CD4-positive, alpha-beta T cell treated with Interleukin-17A for 1 hour (primary cell): Measurements from ENCODE around the gene WFDC2.
"Not testable (repeated sequence)": the region's sequence is repeated elsewhere in the genome, so short reads cannot be mapped to it uniquely, and the experiment has no call there.

ENCODE experiments used
- DNase-seq: peaks from one replicate; pipeline ENCODE4 v3.0.0-alpha.2; 2020

The WFDC2 gene

DNA sequence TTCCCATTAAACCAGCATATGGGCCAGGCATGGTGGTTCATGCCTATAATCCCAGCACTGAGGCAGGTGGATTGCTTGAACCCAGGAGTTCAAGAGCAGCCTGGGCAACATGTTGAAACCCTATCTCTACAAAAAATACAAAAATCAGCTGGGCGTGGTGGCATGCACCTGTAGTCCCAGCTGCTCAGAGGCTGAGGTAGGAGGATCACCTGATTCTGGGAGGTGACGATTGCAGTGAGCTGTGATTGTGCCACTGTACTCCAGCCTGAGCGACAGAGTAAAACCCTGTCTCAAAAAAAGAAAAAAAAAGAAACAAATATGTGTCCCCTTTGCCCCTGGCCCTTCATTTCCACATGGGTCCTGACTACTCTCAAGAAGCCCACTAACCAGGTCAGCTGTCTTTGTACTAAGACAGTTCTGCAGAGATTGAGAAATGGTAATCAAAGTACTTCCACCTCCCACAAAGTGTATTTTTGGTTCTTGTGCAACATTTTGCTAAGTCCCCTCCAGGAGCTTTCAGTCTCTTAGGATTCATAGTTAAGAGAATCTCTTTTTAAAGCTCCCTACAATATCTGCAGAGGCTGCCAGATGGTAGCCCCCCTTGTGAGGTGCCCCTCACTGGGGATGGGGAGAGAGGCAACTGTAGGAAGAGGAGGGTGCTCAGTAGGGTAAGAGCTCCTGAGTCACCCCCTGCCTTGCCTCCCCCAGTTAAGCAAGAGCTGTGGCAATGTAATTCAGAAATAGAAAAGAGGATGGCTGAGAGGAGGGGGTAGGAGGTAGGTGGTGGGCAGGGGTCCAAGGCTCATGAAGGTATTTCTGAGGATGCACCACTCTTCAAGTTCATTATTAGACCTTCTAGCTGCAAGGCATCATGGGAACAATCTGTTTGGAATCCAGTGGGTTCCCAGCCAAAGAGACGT lies 16.5 kb upstream of the WFDC2 start:
- DNase-seq, result no peak

DNA sequence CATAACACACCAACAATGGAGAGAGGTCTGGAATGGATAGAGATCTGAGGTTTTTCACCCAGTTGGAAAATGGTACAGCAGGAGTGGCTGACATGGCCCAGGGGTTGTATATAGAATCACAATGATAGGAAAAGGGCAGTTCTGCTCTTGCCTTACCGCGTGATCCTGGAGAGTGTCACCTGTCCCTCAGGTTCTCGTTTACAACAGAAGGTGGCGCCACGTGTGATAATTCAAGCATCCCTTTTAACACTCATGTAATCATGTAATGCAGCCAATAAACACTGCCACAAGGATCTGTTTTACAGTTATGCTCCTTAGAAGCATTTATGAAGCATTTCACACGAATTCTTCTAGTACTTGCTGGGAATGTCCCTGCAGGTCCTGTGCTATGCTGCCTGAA lies 12.9 kb upstream of the WFDC2 start:
- peak; percentile 24 for DNase-seq

DNA sequence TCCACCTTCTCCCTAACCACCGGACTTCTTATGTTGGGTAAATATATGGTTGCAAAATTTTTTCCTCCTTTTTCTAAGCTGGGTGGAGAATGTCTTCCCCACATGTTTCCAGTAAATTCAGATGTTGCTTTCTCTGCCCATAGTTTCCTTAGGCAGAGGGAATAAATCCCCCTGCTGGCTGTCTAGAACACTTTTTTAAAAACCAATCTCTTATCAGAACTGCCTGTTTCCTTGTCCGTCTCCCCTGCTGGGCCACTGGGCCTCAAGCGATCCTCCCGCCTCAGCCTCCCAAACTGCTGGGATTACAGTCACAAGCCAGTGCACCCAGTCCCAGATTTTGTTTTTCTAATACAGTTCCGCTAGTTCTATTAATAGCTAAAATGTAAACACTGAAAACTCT lies 9.9 kb upstream of the WFDC2 start:
- no peak for DNase-seq

DNA sequence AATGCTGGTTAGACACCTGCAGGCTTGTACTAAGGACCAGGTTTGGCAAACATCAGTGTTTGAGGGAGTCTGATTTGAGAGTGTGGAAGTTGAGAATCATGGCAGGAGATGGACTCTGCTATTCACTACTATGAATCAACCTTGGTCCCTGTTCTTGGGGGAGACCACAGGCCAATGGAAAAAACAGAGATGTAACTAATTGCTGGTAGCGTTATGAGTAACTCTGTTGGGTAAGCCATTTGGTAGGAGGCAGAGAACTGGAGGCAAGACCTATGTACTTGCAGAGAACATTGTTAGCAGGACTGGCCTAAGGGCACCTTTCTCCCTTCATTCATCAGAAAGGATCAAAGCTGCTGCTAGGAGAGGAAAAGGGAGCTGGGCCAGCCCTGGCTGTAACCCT lies 8.3 kb upstream of the WFDC2 start:
- DNase-seq, result no peak

DNA sequence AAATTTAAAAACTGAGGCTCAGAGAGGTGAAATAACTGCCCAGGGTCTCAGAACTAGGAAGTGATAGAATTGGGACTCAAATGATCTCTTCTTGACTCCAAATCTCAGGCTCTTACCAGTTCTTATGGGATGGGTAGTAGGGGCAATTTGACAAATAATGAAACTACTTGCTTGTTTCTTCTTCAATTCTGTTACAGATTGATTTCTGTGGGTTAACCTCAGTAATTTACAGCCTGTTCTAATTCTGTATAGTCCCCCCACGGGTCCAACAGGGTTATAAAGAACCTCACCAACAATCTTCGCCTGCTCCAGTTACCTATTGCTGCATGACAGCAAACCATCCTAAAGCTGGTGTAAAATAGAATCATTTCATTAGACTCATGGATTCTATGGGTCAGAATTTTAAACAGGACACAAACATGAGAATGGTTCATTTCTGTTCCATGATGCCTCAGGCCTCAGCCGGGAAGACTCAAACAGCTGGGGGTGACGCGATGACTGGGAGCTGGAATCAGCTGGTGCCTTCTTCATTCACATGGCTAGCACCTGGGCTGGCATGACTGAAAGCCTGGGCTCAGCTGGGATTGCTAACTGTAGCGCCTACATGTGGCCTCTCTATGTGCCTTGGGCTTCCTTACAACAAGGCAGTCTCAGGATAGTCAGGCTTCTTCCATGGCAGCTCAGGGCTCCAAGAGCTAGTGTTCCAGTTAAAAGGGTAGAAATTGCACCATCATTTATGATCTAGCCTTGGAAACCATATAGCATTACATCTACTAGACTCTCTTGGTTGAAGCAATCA lies 6.6 kb upstream of the WFDC2 start:
- no peak for DNase-seq

DNA sequence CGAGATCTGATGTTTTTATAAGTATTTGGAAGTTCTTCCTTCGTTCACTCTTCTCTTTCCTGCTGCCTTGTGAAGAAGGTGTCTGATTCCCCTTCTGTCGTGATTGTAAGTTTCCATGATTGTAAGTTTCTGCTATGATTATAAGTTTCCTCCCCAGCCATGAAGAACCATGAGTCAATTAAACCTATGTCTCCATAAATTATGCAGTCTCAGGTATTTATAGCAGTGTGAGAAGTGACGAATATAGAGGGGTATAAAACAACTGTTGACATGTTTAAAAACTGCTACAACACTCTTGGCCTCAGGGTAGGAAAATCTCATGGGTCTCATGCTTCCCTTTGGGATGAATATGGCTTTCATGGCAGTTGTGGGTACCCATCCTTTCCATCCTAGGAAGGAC lies 5.8 kb upstream of the WFDC2 start:
- DNase-seq, result no peak

DNA sequence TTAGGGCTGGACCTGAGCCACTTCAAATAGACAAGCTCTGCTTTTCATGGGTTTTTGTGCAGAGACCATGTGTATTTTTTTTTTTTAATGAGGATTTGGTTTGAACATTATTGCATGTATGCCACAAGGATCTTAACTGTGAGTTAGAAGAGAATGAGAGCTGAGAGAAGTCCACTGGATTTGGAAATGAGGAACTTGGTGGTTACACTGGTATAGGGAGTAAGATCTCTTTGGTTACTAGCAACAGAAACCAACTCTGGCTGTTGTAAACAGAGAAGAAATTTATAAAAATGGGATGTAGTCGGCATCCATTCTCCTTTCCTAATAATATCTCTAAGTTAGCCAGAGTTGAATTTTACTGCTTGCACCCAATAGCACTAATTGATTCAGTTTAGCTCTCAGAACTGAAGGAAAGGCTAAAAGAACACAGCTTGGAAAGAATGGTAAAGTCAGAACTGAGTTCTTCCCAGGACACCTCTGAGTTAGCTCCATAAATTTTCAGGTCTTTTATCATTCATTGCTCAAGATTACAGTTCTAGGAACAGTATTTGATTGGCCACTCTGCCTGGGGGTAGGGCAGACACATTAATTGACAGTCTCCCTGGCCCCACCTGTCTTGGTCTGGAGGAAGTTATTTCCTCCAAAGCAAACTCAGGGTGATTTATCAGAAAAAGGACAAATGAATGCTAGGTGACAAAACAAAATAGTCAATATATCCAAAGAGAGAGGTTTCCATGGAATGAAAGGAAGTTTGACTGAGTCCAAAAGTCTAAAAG lies 3.9 kb upstream of the WFDC2 start:
- DNase-seq, result no peak

DNA sequence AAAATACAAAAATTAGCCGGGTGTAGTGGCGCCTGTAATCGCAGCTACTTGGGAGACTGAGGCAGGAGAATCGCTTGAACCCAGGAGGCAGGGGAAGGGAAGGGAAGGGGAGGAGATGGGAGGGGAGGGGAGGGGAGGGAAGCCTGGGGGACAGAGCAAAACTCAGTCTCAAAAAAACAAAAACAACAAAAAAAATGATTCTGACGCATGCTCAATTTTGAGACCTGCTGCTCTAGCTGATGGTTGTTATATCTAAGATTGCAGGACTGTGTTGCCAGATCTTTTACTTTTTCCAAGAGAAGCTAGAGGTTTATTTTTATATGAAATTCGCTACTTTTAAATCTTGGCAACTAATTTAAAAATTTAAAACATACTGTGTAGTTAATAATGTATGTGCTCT lies 2.4 kb upstream of the WFDC2 start:
- DNase-seq, result no peak

GRCh38 chr20:45467861-45468260 lies 1.7 kb upstream of the WFDC2 start:
- DNase-seq, result no peak

DNA sequence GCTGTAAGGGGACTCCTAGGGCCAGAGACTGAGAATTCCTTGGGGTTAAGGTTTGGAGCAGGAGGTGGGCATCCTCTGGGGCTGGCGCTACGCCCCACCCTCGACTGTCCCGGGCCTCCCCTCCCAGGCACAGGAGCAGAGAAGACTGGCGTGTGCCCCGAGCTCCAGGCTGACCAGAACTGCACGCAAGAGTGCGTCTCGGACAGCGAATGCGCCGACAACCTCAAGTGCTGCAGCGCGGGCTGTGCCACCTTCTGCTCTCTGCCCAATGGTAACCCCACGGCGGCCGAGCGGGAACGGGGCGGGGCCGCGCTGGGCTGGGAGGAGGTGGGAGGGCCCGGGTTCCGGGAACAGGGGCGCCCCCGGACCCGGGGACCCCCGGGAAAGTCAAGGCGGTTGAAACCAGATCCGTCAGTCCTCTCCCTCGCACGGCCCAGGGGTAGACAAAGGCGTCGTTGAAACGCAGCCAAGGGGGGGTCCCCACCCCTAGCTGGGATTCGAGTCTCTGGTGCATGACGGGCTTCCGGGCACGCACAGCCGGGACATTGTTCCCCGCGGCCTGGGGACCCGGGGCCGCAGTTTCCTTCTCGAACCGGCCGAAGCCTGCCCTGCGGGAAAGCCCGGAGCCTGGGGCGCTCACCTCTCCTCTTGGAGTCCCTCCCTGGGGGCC lies 844 bp downstream of the WFDC2 start:
- DNase-seq, result no peak

DNA sequence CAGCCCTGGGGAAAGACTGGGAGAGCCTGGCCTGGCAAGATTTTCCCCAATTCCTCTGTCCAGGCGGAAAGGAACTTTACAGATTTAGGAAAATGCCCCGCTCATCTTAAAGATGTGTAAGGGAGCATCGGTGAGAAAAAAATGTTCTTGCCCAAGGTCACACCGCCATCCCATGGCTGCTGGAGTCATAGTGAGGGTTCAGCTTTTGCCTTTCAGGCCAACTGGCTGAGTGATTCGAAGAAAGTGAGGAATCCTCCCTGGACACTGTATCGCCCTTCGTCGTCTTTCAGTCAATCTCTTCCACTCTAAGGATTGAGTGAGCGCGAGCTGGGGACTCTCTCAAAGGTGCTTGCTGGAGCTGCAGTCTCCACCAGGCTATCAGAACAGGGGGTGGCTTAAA lies 1.4 kb downstream of the WFDC2 start:
- DNase-seq, result no peak

- DNase-seq, result not testable (repeated sequence)
Observed at GRCh38 chr20:45472286-45472685, 2.7 kb downstream of the WFDC2 start.

- DNase-seq, result not testable (repeated sequence)
Observed at GRCh38 chr20:45477530-45478148, 8.1 kb downstream of the WFDC2 start.

DNA sequence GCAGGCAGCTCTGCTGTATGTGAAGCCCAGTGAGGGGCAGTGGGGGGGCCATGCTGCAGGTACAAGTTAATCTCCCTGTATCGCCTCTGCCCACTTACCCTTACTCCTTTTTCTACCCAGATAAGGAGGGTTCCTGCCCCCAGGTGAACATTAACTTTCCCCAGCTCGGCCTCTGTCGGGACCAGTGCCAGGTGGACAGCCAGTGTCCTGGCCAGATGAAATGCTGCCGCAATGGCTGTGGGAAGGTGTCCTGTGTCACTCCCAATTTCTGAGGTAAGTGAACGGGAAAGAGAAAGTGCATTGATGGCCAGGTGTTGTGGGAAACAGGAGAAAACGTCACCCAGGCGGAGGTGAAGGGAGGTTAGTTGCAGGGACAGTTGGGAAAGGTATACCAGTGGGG lies 10.3 kb downstream of the WFDC2 start:
- no peak for DNase-seq

DNA sequence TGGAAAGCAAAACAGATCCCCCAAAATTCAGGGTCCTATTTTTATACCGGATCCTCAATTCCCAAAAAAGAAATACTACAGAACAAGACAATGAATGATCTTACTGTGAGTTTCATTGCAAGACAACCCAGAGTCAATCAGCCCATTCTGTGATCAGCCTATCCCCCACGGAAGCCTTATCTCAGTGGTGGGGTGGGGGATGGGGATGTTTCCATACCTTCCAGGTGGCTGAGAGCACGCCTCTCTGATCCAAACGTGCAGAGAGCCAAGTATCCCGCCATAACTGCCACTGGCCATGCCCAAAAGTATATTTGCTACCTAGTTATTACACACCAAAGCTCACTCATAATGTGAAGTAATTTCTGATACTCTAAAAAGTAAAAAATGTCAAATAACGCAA lies 15.1 kb downstream of the WFDC2 start:
- no peak for DNase-seq

- DNase-seq, result no peak
Observed at GRCh38 chr20:45485388-45485787, 15.8 kb downstream of the WFDC2 start.

GRCh38 chr20:45487231-45487635 lies 17.7 kb downstream of the WFDC2 start:
- DNase-seq, result no peak

GRCh38 chr20:45489083-45489531 lies 19.6 kb downstream of the WFDC2 start:
- DNase-seq, result no peak

DNA sequence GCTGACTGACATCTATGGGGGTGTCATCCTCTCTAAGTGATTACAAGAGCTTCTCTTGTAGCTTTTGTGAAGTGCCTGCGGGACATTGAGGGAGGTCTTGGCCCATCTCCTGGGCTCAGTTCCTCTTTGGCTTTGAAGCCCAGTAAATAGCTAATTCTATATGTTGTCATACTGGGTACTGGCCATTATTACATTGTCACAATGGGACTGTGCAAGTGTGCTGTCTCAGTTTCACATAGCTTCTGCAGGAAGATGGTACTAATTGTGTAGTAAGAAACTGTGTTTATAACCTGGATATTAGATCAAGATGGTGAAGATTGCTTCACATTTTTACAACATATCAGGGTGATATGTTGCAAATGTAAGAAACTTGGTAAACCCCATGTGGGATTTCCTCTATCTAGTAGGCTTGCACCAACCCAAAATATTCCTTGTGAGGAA lies 26.0 kb downstream of the WFDC2 start:
- no peak for DNase-seq

GRCh38 chr20:45496166-45496565 lies 26.6 kb downstream of the WFDC2 start:
- DNase-seq, result no peak

DNA sequence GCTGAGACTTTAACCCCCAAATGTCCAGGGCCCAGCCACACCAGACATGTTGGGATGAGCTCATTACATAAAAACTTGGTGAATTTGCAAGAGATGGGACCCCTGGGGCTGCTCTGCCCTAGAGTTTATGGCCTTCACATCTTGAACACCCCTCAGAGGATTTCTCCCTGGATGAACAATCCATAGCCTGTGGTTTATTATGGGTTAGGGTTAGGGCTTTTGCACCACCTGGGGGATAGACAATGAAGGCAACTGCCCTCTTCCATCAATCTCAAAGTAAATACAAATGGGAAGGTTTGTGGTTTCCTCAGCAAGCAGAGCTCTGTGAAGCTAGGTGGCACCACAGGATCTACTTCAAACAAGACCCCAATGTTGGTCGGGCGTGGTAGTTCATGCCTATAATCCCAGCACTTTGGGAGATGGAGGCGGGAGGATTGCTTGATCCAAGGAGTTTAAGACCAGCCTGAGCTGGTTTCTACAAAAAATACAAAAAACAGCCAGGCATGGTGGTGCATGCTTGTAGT lies 28.5 kb downstream of the WFDC2 start:
- DNase-seq, result no peak

GRCh38 chr20:45500022-45500421 lies 30.5 kb downstream of the WFDC2 start:
- no peak for DNase-seq
